ENCODE data around the gene CCDC171.

The CCDC171 gene

DNA sequence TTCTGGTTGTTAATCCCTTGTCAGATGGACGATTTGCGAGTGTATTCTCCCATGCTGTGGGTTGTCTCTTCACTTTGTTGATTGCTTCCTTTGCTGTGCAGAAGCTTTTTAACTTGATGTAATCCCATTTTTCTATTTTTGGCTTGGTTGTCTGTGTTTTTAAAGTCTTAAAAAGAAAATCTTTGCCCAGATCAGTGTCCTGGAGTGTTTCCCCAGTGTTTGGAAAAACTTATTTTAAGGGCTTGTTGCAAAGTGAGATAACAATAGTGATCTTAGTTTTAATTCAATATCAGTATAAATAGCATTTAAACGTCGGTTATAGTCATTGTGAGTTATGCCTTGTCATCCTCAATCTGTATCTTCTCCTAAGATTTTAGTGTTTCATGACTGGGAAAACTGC is 329.5 kb downstream of the CCDC171 start:
- CTCF ChIA-PET, result interaction anchor here (0.6 to 2.3 kb wide), 2 partner anchors 9 to 157 kb away, joined by 5 to 15 read pairs; no protein-coding TSS in a partner anchor
- TF ChIP-seq ZNF549 (tag by site-specific recombination; IDR thresholded peaks at IDR 0.05), result no peak
- no peak for TF ChIP-seq MYNN (tag by site-specific recombination; IDR thresholded peaks at IDR 0.05; ENCODE audit: borderline replicate concordance)
- TF ChIP-seq ZNF768 (tag by site-specific recombination; IDR thresholded peaks at IDR 0.05), result no peak
- TF ChIP-seq IKZF3 (tag by site-specific recombination; IDR thresholded peaks at IDR 0.05), result no peak
- TF ChIP-seq, protein P1, sequence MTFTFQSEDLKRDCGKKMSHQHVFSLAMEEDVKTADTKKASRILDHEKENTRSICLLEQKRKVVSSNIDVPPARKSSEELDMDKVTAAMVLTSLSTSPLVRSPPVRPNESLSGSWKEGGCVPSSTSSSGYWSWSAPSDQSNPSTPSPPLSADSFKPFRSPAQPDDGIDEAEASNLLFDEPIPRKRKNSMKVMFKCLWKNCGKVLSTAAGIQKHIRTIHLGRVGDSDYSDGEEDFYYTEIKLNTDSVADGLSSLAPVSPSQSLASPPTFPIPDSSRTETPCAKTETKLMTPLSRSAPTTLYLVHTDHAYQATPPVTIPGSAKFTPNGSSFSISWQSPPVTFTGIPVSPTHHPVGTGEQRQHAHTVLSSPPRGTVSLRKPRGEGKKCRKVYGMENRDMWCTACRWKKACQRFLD (tag by site-specific recombination; IDR thresholded peaks at IDR 0.05), result no peak
- TF ChIP-seq, protein P2, sequence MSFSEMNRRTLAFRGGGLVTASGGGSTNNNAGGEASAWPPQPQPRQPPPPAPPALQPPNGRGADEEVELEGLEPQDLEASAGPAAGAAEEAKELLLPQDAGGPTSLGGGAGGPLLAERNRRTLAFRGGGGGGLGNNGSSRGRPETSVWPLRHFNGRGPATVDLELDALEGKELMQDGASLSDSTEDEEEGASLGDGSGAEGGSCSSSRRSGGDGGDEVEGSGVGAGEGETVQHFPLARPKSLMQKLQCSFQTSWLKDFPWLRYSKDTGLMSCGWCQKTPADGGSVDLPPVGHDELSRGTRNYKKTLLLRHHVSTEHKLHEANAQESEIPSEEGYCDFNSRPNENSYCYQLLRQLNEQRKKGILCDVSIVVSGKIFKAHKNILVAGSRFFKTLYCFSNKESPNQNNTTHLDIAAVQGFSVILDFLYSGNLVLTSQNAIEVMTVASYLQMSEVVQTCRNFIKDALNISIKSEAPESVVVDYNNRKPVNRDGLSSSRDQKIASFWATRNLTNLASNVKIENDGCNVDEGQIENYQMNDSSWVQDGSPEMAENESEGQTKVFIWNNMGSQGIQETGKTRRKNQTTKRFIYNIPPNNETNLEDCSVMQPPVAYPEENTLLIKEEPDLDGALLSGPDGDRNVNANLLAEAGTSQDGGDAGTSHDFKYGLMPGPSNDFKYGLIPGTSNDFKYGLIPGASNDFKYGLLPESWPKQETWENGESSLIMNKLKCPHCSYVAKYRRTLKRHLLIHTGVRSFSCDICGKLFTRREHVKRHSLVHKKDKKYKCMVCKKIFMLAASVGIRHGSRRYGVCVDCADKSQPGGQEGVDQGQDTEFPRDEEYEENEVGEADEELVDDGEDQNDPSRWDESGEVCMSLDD (tag by site-specific recombination; IDR thresholded peaks at IDR 0.05), result no peak
- TF ChIP-seq ZNF248 (tag by site-specific recombination; IDR thresholded peaks at IDR 0.05), result no peak
- TF ChIP-seq ZFP3 (tag by site-specific recombination; IDR thresholded peaks at IDR 0.05; ENCODE audit: low read depth), result no peak
- no peak for TF ChIP-seq ZNF391 (tag by site-specific recombination; IDR thresholded peaks at IDR 0.05; ENCODE audit: borderline replicate concordance, low read depth)
- no peak for TF ChIP-seq ZFP37 (tag by site-specific recombination; IDR thresholded peaks at IDR 0.05)
- TF ChIP-seq ZNF169 (tag by site-specific recombination; IDR thresholded peaks at IDR 0.05), result no peak
- no peak for TF ChIP-seq ZNF747 (tag by site-specific recombination; IDR thresholded peaks at IDR 0.05)
- TF ChIP-seq ZNF585B (tag by site-specific recombination; IDR thresholded peaks at IDR 0.05), result no peak
- TF ChIP-seq ZFP69B (tag by site-specific recombination; IDR thresholded peaks at IDR 0.05), result no peak
- TF ChIP-seq ZNF558 (tag by site-specific recombination; IDR thresholded peaks at IDR 0.05), result no peak
- no peak for TF ChIP-seq ZNF416 (tag by site-specific recombination; IDR thresholded peaks at IDR 0.05)
- no peak for TF ChIP-seq HOXD13 (CRISPR knock-in tag; IDR thresholded peaks at IDR 0.05; ENCODE audit: borderline replicate concordance)
- TF ChIP-seq, protein P3, sequence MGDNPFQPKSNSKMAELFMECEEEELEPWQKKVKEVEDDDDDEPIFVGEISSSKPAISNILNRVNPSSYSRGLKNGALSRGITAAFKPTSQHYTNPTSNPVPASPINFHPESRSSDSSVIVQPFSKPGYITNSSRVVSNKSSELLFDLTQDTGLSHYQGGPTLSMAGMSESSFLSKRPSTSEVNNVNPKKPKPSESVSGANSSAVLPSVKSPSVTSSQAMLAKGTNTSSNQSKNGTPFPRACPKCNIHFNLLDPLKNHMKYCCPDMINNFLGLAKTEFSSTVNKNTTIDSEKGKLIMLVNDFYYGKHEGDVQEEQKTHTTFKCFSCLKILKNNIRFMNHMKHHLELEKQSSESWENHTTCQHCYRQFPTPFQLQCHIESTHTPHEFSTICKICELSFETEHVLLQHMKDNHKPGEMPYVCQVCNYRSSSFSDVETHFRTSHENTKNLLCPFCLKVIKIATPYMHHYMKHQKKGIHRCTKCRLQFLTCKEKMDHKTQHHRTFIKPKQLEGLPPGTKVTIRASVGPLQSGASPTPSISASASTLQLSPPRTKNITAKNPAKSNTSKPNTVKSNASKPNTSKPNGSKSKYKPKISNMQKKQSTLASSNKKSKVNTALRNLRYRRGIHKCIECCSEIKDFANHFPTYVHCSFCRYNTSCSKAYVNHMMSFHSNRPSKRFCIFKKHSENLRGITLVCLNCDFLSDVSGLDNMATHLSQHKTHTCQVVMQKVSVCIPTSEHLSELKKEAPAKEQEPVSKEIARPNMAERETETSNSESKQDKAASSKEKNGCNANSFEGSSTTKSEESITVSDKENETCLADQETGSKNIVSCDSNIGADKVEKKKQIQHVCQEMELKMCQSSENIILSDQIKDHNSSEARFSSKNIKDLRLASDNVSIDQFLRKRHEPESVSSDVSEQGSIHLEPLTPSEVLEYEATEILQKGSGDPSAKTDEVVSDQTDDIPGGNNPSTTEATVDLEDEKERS (tag by site-specific recombination; IDR thresholded peaks at IDR 0.05), result no peak
- no peak for TF ChIP-seq ZNF501 (tag by site-specific recombination; IDR thresholded peaks at IDR 0.05)
- no peaks in the 10 kb centered on the region for H3K4me1 ChIP-seq (ENCODE audit: control insufficient read depth, insufficient read depth, low read length)
- H3K9me3 ChIP-seq (ENCODE audit: control insufficient read depth, insufficient read depth, low read depth, low read length), result no peaks in the 10 kb centered on the region
- no peak overlapping the region for H3K4me3 ChIP-seq (ENCODE audit: low read depth, low read length)
- POLR2A ChIA-PET, result no interaction called here
- H3K27ac ChIP-seq (ENCODE audit: extremely low read depth, low read depth, low read length), result no peak overlapping the region
- H3K36me3 ChIP-seq (ENCODE audit: control insufficient read depth in 2 of 2, insufficient read depth in 1 of 2, low read length in 2 of 2), result no peaks in the 10 kb centered on the region

DNA sequence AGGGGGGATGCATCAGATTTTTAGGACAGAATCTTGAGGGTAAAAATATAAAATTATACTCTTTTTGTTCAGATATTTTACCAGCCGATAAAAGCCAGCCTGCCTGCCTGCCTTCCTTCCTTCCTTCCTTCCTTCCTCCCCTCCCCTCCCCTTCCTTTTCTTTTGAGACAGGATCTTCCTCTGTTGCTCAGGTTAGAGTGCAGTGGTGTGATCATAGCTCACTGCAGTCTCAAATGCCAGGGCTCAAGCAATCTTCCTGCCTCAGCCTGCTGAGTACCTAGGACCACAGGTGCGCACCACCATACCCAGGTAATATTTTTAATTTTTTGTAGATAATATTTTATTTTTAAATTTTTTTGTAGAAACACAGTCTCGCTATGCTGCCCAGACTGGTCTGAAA is 330.0 kb downstream of the CCDC171 start:
- CTCF ChIA-PET, result interaction anchor here (2.3 kb wide), 1 partner anchor 9 kb away, joined by 15 read pairs; no protein-coding TSS in a partner anchor
- TF ChIP-seq ZNF223 (tag by site-specific recombination; IDR thresholded peaks at IDR 0.05) (no peak), TCF7L2 (IDR thresholded peaks at IDR 0.05; ENCODE audit: borderline replicate concordance, low read depth, low read length) (no peak), ZNF394 (tag by site-specific recombination; IDR thresholded peaks at IDR 0.05; ENCODE audit: borderline replicate concordance) (no peak), ZNF112 (tag by site-specific recombination; IDR thresholded peaks at IDR 0.05) (no peak), ZNF239 (tag by site-specific recombination; IDR thresholded peaks at IDR 0.05) (no peak), ZNF514 (tag by site-specific recombination; IDR thresholded peaks at IDR 0.05) (no peak), ZNF791 (tag by site-specific recombination; IDR thresholded peaks at IDR 0.05) (no peak)
- TF ChIP-seq, protein P4, sequence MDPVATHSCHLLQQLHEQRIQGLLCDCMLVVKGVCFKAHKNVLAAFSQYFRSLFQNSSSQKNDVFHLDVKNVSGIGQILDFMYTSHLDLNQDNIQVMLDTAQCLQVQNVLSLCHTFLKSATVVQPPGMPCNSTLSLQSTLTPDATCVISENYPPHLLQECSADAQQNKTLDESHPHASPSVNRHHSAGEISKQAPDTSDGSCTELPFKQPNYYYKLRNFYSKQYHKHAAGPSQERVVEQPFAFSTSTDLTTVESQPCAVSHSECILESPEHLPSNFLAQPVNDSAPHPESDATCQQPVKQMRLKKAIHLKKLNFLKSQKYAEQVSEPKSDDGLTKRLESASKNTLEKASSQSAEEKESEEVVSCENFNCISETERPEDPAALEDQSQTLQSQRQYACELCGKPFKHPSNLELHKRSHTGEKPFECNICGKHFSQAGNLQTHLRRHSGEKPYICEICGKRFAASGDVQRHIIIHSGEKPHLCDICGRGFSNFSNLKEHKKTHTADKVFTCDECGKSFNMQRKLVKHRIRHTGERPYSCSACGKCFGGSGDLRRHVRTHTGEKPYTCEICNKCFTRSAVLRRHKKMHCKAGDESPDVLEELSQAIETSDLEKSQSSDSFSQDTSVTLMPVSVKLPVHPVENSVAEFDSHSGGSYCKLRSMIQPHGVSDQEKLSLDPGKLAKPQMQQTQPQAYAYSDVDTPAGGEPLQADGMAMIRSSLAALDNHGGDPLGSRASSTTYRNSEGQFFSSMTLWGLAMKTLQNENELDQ (tag by site-specific recombination; IDR thresholded peaks at IDR 0.05; ENCODE audit: low read depth), result no peak
- TF ChIP-seq, protein P1 (tag by site-specific recombination; IDR thresholded peaks at IDR 0.05), result no peak

More for the DNA sequence above, 330.0 kb downstream of the CCDC171 start:
- Histone ChIP-seq H3K4me1 (ENCODE audit: control insufficient read depth, insufficient read depth, low read length) (no peaks in the 10 kb centered on the region), H3K4me3 (ENCODE audit: low read depth, low read length) (no peak overlapping the region), H3K27ac (ENCODE audit: extremely low read depth, low read depth, low read length) (no peak overlapping the region), H3K9me3 (ENCODE audit: control insufficient read depth, insufficient read depth, low read depth, low read length) (no peaks in the 10 kb centered on the region), H3K36me3 (ENCODE audit: control insufficient read depth in 2 of 2, insufficient read depth in 1 of 2, low read length in 2 of 2) (no peaks in the 10 kb centered on the region)
- POLR2A ChIA-PET, result no interaction called here

All from HEK293 (cell line).